ENCODE results near the gene FAM111A. TPM values are rescaled to one million over a fixed set of nuclear protein-coding genes. Genes with fewer than 3 reads are reported as not detected.

FAM111A gene
- polyA plus RNA-seq, 1 donor: 25.4 TPM

- no peak for DNase-seq
Measured at GRCh38 chr11:59144096-59144495, 1.4 kb downstream of the FAM111A start.

- peak; percentile 88 for DNase-seq
Measured at GRCh38 chr11:59144579-59145345, 2.1 kb downstream of the FAM111A start.

- no peak for DNase-seq
Measured at GRCh38 chr11:59145534-59145933, 2.9 kb downstream of the FAM111A start.

GRCh38 chr11:59151761-59152160 is 9.1 kb downstream of the FAM111A start:
- no peak for DNase-seq

GRCh38 chr11:59152312-59152951 is 9.8 kb downstream of the FAM111A start:
- DNase-seq: no peak

- DNase-seq: no peak
Measured at GRCh38 chr11:59154610-59155009, 12.0 kb downstream of the FAM111A start.

GRCh38 chr11:59157433-59157832 is 14.8 kb downstream of the FAM111A start:
- DNase-seq: no peak

GRCh38 chr11:59158206-59159068 is 15.8 kb downstream of the FAM111A start:
- DNase-seq: peak; percentile 76

GRCh38 chr11:59164028-59164427 is 21.4 kb downstream of the FAM111A start:
- no peak for DNase-seq

GRCh38 chr11:59171508-59172322 is 29.1 kb downstream of the FAM111A start, which contains the start of gene DTX4:
DTX4 (plus strand) TSS chr11:59172132; CDS start chr11:59172596, 464 bp downstream.
- peak; percentile 93 for DNase-seq

- no peak for DNase-seq
Measured at GRCh38 chr11:59172345-59173079, 29.9 kb downstream of the FAM111A start.

- peak; percentile 14 for DNase-seq
Measured at GRCh38 chr11:59173080-59173963, 30.7 kb downstream of the FAM111A start.

- no peak for DNase-seq
Measured at GRCh38 chr11:59173964-59174663, 31.5 kb downstream of the FAM111A start.

GRCh38 chr11:59174664-59175033 is 32.0 kb downstream of the FAM111A start:
- no peak for DNase-seq

- no peak for DNase-seq
Measured at GRCh38 chr11:59175091-59175501, 32.4 kb downstream of the FAM111A start.

GRCh38 chr11:59176330-59176729 is 33.7 kb downstream of the FAM111A start:
- no peak for DNase-seq

GRCh38 chr11:59178402-59178801 is 35.7 kb downstream of the FAM111A start:
- no peak for DNase-seq

GRCh38 chr11:59179121-59179520 is 36.5 kb downstream of the FAM111A start:
- no peak for DNase-seq

- DNase-seq: no peak
Measured at GRCh38 chr11:59180168-59180776, 37.6 kb downstream of the FAM111A start.

Measured in hindlimb muscle (tissue), 1 donor.